HCT116 (cell line): Measurements from ENCODE around the gene ZSCAN16. TPM values are rescaled to one million over a fixed set of nuclear protein-coding genes. Genes with fewer than 3 reads are reported as not detected.

Experiments used
- ATAC-seq: fragments of 200-7000 bp; cut with Tn5 transposase; 2 replicates; pipeline ENCODE4 v1.9.1; 2020; ENCODE audit warnings: mild to moderate bottlenecking, moderate library complexity
- BruUV-seq: library from RNA; stranded (reverse); fragments of 400-500 nt; replicated peaks from 2 replicates; lab custom pipeline; 2021; lab: Mats Ljungman, UMichigan
- CTCF ChIA-PET: fragments of 300-600 bp; sonication (Branson Sonifier 250); formaldehyde crosslinking; loops from one replicate; lab custom pipeline; 2021; ENCODE audit warnings: antibody characterized with exemption; lab: Charles Lee
- POLR2A ChIA-PET: fragments of 300-600, 350-600 bp; sonication (Branson Sonifier 250); formaldehyde crosslinking; loops from one replicate; lab custom pipeline; 2021; ENCODE audit warnings: antibody characterized with exemption; lab: Charles Lee
- RAD21 ChIA-PET, 2 experiments: fragments of 300-600 bp; sonication (Branson Sonifier 250); formaldehyde crosslinking; loops; one replicate each; lab custom pipeline; 2023; ENCODE audit warnings: low total read pairs in 2 of 2; ENCODE audit not compliant: uncharacterized antibody in 2 of 2, unreplicated experiment in 2 of 2, low non-redundant PET in 1 of 2; lab: Charles Lee
- DNase-seq: peaks from one replicate; pipeline ENCODE4 v3.0.0-alpha.2; 2010; ENCODE audit warnings: low read depth, low spot score
- H2AFZ ChIP-seq: fragments of 200-600 bp; shearing (Covaris generic), sonication (generic); 2 replicates; pipeline ENCODE4 v1.6.1; 2017; ENCODE audit warnings: low read depth, mixed run types, mixed read lengths, antibody characterized with exemption, low read length; ENCODE audit not compliant: poor library complexity, severe bottlenecking
- H3K27ac ChIP-seq: 2 replicates; pipeline ENCODE4 v1.5.1; 2012; ENCODE audit warnings: low read depth, low read length
- H3K27me3 ChIP-seq: fragments of 200-600 bp; sonication (generic); 2 replicates; pipeline ENCODE4 v1.6.1; 2016; ENCODE audit warnings: mixed run types, low read length, mixed read lengths; ENCODE audit not compliant: insufficient read depth
- H3K36me3 ChIP-seq, 2 experiments: fragments of 200-500 bp in 1 of 2; fragments of 200-600 bp in 1 of 2; sonication (Bioruptor generic) in 1 of 2; sonication (generic) in 1 of 2; 2 replicates each; pipeline versions ENCODE4 v1.5.1 to v1.6.1; 2014 to 2016; ENCODE audit warnings: low read length in 2 of 2, inconsistent platforms in 1 of 2, mixed read lengths in 1 of 2, mixed run types in 1 of 2; ENCODE audit not compliant: insufficient read depth in 2 of 2, control insufficient read depth in 1 of 2
- H3K4me1 ChIP-seq, 2 experiments: fragments of 200-600 bp in 1 of 2; sonication (generic) in 1 of 2; 2 replicates each; pipeline versions ENCODE4 v1.5.1 to v1.6.1; 2012 to 2017; ENCODE audit warnings: low read length in 2 of 2, inconsistent platforms in 1 of 2, mild to moderate bottlenecking in 1 of 2, mixed read lengths in 1 of 2, mixed run types in 1 of 2, moderate library complexity in 1 of 2; ENCODE audit not compliant: insufficient read depth in 2 of 2, control insufficient read depth in 1 of 2
- H3K4me2 ChIP-seq: fragments of 200-600 bp; sonication (generic); 2 replicates; pipeline ENCODE4 v1.6.1; 2017; ENCODE audit warnings: mixed run types, low read length, mixed read lengths
- H3K4me3 ChIP-seq, 2 experiments: fragments of 200-600 bp in 1 of 2; sonication (generic) in 1 of 2; replicated peaks in 1 of 2; 2 replicates each; pipeline ENCODE4 v1.5.1; 2011 to 2016; ENCODE audit warnings: low read length in 2 of 2, control low read depth in 1 of 2, low read depth in 1 of 2, mild to moderate bottlenecking in 1 of 2, mixed read lengths in 1 of 2, mixed run types in 1 of 2
- H3K79me2 ChIP-seq: fragments of 200-600 bp; sonication (generic); 2 replicates; pipeline ENCODE4 v1.6.1; 2017; ENCODE audit warnings: mild to moderate bottlenecking, mixed run types, low read length, moderate library complexity, mixed read lengths; ENCODE audit not compliant: insufficient read depth
- H3K9ac ChIP-seq: fragments of 200-600 bp; sonication (generic); 2 replicates; pipeline ENCODE4 v1.6.1; 2016; ENCODE audit warnings: low read length, mixed read lengths
- H3K9me2 ChIP-seq: fragments of 200-600 bp; sonication (generic), shearing (Covaris generic); 2 replicates; pipeline ENCODE4 v1.6.1; 2017; ENCODE audit warnings: mixed run types, mild to moderate bottlenecking, moderate library complexity; ENCODE audit not compliant: insufficient read depth
- H3K9me3 ChIP-seq, 2 experiments: fragments of 200-500 bp in 1 of 2; fragments of 200-600 bp in 1 of 2; sonication (Bioruptor generic) in 1 of 2; sonication (generic) in 1 of 2; 2 replicates each; pipeline ENCODE4 v1.6.1; 2014 to 2017; ENCODE audit warnings: low read length in 2 of 2, mixed read lengths in 2 of 2, inconsistent platforms in 1 of 2, low read depth in 1 of 2, mild to moderate bottlenecking in 1 of 2, mixed run types in 1 of 2, moderate library complexity in 1 of 2; ENCODE audit not compliant: control insufficient read depth in 1 of 2, insufficient read depth in 1 of 2
- H4K20me1 ChIP-seq: fragments of 200-600 bp; sonication (generic), shearing (Covaris generic); 2 replicates; pipeline ENCODE4 v1.6.1; 2017; ENCODE audit warnings: mixed run types, mild to moderate bottlenecking, moderate library complexity; ENCODE audit not compliant: insufficient read depth
- ATF3 ChIP-seq: IDR thresholded peaks from 2 replicates; pipeline ENCODE4 v1.6.1; 2012
- CBX3 ChIP-seq: IDR thresholded peaks from 2 replicates; pipeline ENCODE4 v1.6.1; 2012; ENCODE audit warnings: low read depth
- CEBPB ChIP-seq: IDR thresholded peaks from 2 replicates; pipeline ENCODE4 v1.6.1; 2012; ENCODE audit warnings: low read depth
- EGR1 ChIP-seq: IDR thresholded peaks from 2 replicates; pipeline ENCODE4 v1.6.1; 2012; ENCODE audit warnings: low read depth
- ELF1 ChIP-seq: IDR thresholded peaks from 2 replicates; pipeline ENCODE4 v1.6.1; 2012; ENCODE audit warnings: low read depth, borderline replicate concordance
- EZH2 ChIP-seq: fragments of 200-600 bp; sonication (generic); IDR thresholded peaks from 2 replicates; pipeline ENCODE4 v1.6.1; 2017; ENCODE audit warnings: antibody characterized with exemption, mixed run types
- EZH2phosphoT487 ChIP-seq: fragments of 200-600 bp; IDR thresholded peaks from 2 replicates; pipeline ENCODE4 v1.6.1; 2018; ENCODE audit warnings: antibody characterized with exemption, borderline replicate concordance
- FOSL1 ChIP-seq: IDR thresholded peaks from 2 replicates; pipeline ENCODE4 v1.6.1; 2012; ENCODE audit warnings: low read depth
- POLR2A ChIP-seq: IDR thresholded peaks from 2 replicates; pipeline ENCODE4 v1.7.0; 2011; ENCODE audit warnings: borderline replicate concordance; ENCODE audit not compliant: insufficient read depth, insufficient read length; ENCODE audit errors: extremely low read depth
- POLR2AphosphoS5 ChIP-seq: IDR thresholded peaks from 2 replicates; pipeline ENCODE4 v1.6.1; 2011; ENCODE audit warnings: mild to moderate bottlenecking, low read depth, low read length, moderate library complexity
- RAD21 ChIP-seq: IDR thresholded peaks from 2 replicates; pipeline ENCODE4 v1.6.1; 2012; ENCODE audit warnings: low read depth, mild to moderate bottlenecking
- SIN3A ChIP-seq: IDR thresholded peaks from 2 replicates; pipeline ENCODE4 v1.6.1; 2012; ENCODE audit warnings: low read depth
- SP1 ChIP-seq: IDR thresholded peaks from 2 replicates; pipeline ENCODE4 v1.6.1; 2012; ENCODE audit warnings: low read depth
- TCF7L2 ChIP-seq: IDR thresholded peaks from 2 replicates; pipeline ENCODE4 v1.7.0; 2011; ENCODE audit warnings: borderline replicate concordance, inconsistent platforms; ENCODE audit not compliant: insufficient read depth, insufficient read length; ENCODE audit errors: extremely low read depth
- YY1 ChIP-seq: IDR thresholded peaks from 2 replicates; pipeline ENCODE4 v1.6.1; 2011; ENCODE audit warnings: low read length, low read depth, moderate library complexity, mild to moderate bottlenecking; ENCODE audit not compliant: insufficient replicate concordance; ENCODE audit errors: extremely low read depth
- ZBTB33 ChIP-seq: IDR thresholded peaks from 2 replicates; pipeline ENCODE4 v1.6.1; 2011; ENCODE audit warnings: mild to moderate bottlenecking, low read length, moderate library complexity; ENCODE audit not compliant: insufficient replicate concordance; ENCODE audit errors: extremely low read depth
- ZFX ChIP-seq: fragments of 450-650 bp; IDR thresholded peaks from 2 replicates; pipeline ENCODE4 v1.6.1; 2017
- intact Hi-C: fragments of 100-400 bp; cut with micrococcal nuclease; formaldehyde crosslinking; loops from 2 replicates; pipeline ENCODE4 v1.10.0; 2022
- total RNA-seq: library from RNA; stranded (reverse); gene quantifications from one replicate; pipeline ENCODE4 v1.2.1, GENCODE V29; 2021; ENCODE audit not compliant: unreplicated experiment

The ZSCAN16 gene
- total RNA-seq, 1 experiment from 2014 or later, result 5.0 TPM

GRCh38 chr6:28167068-28167467 is 42.7 kb downstream of the ZSCAN16 start:
- POLR2A ChIA-PET, result no interaction called here
- no TSS peak for BruUV-seq
- TF ChIP-seq POLR2AphosphoS5 (no peak), ELF1 (no peak), ATF3 (no peak), POLR2A (no peak), SP1 (no peak), CBX3 (no peak), ZFX (no peak), SIN3A (no peak), TCF7L2 (no peak), FOSL1 (no peak)
- no peak for ATAC-seq
- no peaks in the 10 kb centered on the region for H3K9me3 ChIP-seq
- CTCF ChIA-PET, result no interaction called here
- no peak overlapping the region for H2AFZ ChIP-seq
- H4K20me1 ChIP-seq, result no peaks in the 10 kb centered on the region
- H3K27me3 ChIP-seq, result no peaks in the 10 kb centered on the region
- H3K4me1 ChIP-seq, result no peaks in the 10 kb centered on the region
- intact Hi-C loops, result no loop called here
- RAD21 ChIA-PET, result no interaction called here
- no peaks in the 10 kb centered on the region for H3K9me2 ChIP-seq
- H3K36me3 ChIP-seq, result no peaks in the 10 kb centered on the region
- no peak overlapping the region for H3K4me3 ChIP-seq
- H3K4me2 ChIP-seq, result no peak overlapping the region
- no peaks in the 10 kb centered on the region for H3K79me2 ChIP-seq
- DNase-seq, result no peak
- H3K9ac ChIP-seq, result no peak overlapping the region
- H3K27ac ChIP-seq, result no peak overlapping the region

GRCh38 chr6:28167926-28168325 is 43.5 kb downstream of the ZSCAN16 start:
- no peaks in the 10 kb centered on the region for H3K27me3 ChIP-seq
- no peak overlapping the region for H3K27ac ChIP-seq
- no peaks in the 10 kb centered on the region for H3K4me1 ChIP-seq
- intact Hi-C loops, result no loop called here
- no peaks in the 10 kb centered on the region for H3K9me2 ChIP-seq
- ChIA-PET POLR2A (interaction anchor here (0.6 kb wide), 1 partner anchor 8 kb away, joined by 4 read pairs; no protein-coding TSS in a partner anchor), RAD21 (no interaction called here), CTCF (no interaction called here)
- H3K4me3 ChIP-seq, result no peak overlapping the region
- no peak overlapping the region for H3K9ac ChIP-seq
- no peaks in the 10 kb centered on the region for H3K79me2 ChIP-seq
- no peaks in the 10 kb centered on the region for H3K9me3 ChIP-seq
- H3K4me2 ChIP-seq, result no peak overlapping the region
- H3K36me3 ChIP-seq, result no peaks in the 10 kb centered on the region
- no peak for ATAC-seq
- no peaks in the 10 kb centered on the region for H4K20me1 ChIP-seq
- no peak overlapping the region for H2AFZ ChIP-seq
- no TSS peak for BruUV-seq
- DNase-seq, result no peak
- TF ChIP-seq ATF3 (no peak), ZBTB33 (no peak), POLR2A (no peak), EZH2phosphoT487 (no peak), YY1 (no peak), CEBPB (no peak), RAD21 (no peak), EGR1 (no peak), SP1 (no peak), EZH2 (no peak), CBX3 (no peak)
